C4-2B (cell line): Measurements from ENCODE around the gene SLC7A9.

Experiments
- CTCF ChIP-seq: fragments of 450-650 bp; conservative IDR thresholded peaks from 2 replicates; pipeline ENCODE4 v1.5.1; 2017; ENCODE audit warnings: mild to moderate bottlenecking
- ZFX ChIP-seq: fragments of 450-650 bp; IDR thresholded peaks from 2 replicates; pipeline ENCODE4 v1.6.1; 2017

GRCh38 chr19:32824191-32824751, 45.3 kb downstream of the SLC7A9 start:
- TF ChIP-seq CTCF (no peak), ZFX (no peak)
